Coronary artery (tissue), 2 donors: ENCODE data around the gene IGF1R.

Experiments
- DNase-seq: peaks from one replicate; pipeline ENCODE4 v3.0.0-alpha.2; 2017; ENCODE audit warnings: low spot score
- H3K27ac ChIP-seq, 2 donors: fragments of 200-600 bp; sonication (generic); one replicate each; pipeline ENCODE4 v1.5.1; 2016 to 2019
- H3K4me3 ChIP-seq: fragments of 200-600 bp; sonication (generic); 2 replicates; pipeline ENCODE4 v1.5.1; 2016; ENCODE audit warnings: mild to moderate bottlenecking, moderate library complexity
- CTCF ChIP-seq: fragments of 200-600 bp; sonication (generic); IDR thresholded peaks from one replicate; pipeline ENCODE4 v1.5.1; 2019; ENCODE audit warnings: antibody characterized with exemption

IGF1R gene

GRCh38 chr15:98778263-98778959 is 130.1 kb downstream of the IGF1R start:
- Histone ChIP-seq H3K4me3 (no peak overlapping the region), H3K27ac (no peak overlapping the region)
- TF ChIP-seq CTCF = no peak
- DNase-seq = no peak

- Histone ChIP-seq H3K4me3 (no peak overlapping the region), H3K27ac (no peak overlapping the region)
- no peak for DNase-seq
- no peak for TF ChIP-seq CTCF
Observed at GRCh38 chr15:98778960-98779359, 130.6 kb downstream of the IGF1R start.

GRCh38 chr15:98779463-98780071 is 131.2 kb downstream of the IGF1R start:
- peak; percentile 79 for DNase-seq
- peak; percentile 91 for TF ChIP-seq CTCF
- H3K27ac ChIP-seq = peak overlapping the region in 1 of 2 donors; percentile 23
- H3K4me3 ChIP-seq = no peak overlapping the region

GRCh38 chr15:98781838-98782237 is 133.5 kb downstream of the IGF1R start:
- no peak for TF ChIP-seq CTCF
- H3K4me3 ChIP-seq = no peak overlapping the region
- no peak overlapping the region for H3K27ac ChIP-seq
- no peak for DNase-seq

GRCh38 chr15:98782801-98783200 is 134.5 kb downstream of the IGF1R start:
- no peak overlapping the region for H3K27ac ChIP-seq
- TF ChIP-seq CTCF = no peak

GRCh38 chr15:98785431-98785806 is 137.1 kb downstream of the IGF1R start:
- Histone ChIP-seq H3K27ac (no peak overlapping the region), H3K4me3 (no peak overlapping the region)
- no peak for TF ChIP-seq CTCF
- DNase-seq = no peak

More at GRCh38 chr15:98782801-98783200, 134.5 kb downstream of the IGF1R start:
- DNase-seq = no peak
- H3K4me3 ChIP-seq = no peak overlapping the region
